ENCODE results near the gene DENND4C.
"Not testable (repeated sequence)": the region's sequence is repeated elsewhere in the genome, so short reads cannot be mapped to it uniquely, and the experiment has no call there.

Gene DENND4C

DNA sequence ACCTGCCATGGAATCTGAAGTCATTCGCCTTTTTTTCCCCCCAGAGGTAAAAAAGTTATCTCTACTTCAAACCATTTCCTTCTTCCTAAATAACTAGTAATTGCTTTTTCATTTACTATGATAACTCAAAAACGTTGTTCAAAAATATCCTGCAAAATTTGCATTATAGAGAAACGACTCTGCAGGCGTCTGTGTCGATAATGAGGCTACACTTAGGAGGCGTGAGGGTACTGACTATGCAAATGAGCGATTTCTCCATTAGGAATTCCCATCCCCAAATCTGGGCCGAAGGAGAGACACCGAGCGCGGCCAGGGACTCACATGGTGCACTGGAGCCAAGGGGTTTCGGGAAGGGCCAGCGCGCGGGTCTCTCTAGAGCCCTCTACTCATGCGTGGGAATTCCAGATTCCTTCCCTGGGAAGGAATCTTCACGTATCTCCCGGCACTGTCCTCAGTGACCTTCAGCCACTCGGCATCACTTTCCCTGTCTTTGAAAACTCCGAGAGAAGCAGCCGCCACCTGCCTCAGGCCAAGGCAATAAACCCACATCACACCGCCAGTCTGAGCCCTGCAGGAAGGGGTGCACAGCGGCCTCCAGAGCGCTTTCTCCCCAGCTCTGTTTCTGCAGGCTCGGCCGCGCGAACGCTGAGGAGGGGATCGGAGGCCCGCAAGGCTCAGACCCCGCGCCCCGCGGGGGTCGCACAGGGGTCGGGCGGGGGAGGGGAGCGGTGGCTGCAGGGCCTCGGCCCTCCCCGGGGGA is 718 bp upstream of the DENND4C start:
- DNase-seq: no peak

GRCh38 chr9:19231126-19231903 is 822 bp downstream of the DENND4C start:
- DNase-seq: no peak

DNA sequence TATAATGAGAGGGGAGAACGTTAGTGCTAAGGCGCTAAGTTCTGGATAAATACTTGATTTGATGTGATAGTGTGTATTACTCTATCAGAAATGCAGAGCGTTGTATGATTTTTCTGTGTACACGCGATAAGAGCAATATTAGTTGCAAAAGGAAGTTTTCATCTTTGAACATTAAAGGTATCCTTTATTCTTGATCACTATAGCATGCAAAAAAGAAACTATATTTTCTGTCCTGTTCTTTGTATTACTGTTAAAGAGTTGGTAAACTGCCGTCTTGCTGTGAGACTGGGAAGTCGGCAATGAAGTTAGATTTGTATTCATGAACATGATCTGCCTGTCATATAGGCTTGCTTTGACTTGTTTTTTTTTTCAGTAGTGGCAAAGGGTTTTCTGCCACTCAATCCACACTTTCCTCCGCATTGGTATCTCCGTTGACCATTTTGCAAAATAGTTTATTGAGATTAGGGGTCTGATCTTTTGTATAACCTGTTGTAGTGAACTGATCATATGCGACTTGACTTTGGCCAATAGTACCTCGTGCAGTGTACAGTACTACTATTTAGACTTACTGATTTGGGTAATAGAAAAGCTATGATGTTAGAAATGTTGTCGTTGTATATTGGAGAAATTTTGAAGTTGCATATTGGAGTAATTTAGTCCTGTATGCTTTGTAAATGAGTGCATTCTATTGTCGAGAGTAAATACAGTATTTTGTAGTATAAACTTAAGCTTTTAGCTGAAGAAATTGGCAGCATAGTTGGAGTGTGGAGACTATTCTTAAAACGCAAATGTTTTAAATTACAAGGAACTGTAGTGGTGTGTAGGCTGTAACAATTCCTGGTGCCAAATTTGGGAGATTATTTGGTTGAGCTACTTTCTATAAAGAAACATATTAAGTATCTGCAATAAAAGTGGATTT is 1.7 kb downstream of the DENND4C start:
- no peak for DNase-seq

DNA sequence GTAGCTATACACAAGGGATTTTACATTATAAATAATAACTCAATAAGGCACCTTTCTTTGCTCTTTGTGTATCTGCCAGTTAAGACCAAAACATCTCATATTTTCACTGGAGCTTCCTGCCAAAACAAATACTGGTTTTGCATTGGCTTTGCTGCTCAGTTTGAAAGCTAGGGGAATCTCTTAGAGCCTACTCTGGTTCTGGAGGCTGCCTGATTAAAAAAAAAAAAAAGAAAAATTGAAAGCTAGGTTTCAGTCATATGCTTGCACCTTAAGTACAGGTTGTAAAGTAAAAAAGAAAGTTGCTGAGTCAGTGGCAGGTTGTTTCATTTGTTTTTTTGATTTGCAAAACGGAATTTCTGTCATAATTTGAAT is 2.3 kb downstream of the DENND4C start:
- DNase-seq: no peak

DNA sequence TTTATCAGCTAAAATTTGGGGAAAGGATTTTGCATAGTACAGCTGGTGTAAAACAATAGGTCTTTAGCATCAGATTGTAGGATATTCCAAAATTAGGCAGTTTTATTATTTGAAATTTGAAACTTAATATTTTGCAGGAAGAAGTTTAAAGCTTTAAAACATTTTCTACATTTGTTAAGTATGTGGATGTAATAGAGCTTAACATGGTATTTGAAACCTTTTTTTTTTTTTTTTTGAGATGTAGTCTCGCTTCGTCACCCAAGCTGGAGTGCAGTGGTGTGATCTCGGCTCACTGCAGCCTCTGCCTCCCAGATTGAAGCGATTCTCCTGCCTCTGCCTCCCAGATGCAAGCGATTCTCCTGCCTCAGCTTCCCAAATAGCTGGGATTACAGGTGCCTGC is 2.9 kb downstream of the DENND4C start:
- DNase-seq: no peak

- no peak for DNase-seq
Observed at GRCh38 chr9:19239955-19240354, 9.5 kb downstream of the DENND4C start.

DNA sequence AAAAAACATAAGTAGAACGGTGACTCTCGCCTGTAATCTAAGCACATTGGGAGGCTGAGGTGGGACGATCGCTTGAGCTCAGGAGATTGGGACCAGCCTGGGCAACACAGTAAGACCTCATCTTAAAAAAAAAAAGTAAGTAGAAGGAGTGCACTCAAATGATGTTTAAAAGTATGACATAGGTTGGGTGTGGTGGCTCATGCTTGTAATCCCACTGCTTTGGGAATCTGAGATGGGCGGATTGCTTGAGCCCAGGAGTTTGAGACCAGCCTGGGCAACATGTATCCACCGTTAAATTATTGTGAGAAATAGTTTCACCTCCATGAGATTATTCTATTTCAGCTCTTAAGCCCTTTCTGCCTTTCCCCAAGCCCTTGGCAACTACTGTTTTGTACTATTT is 11.2 kb downstream of the DENND4C start:
- no peak for DNase-seq

DNA sequence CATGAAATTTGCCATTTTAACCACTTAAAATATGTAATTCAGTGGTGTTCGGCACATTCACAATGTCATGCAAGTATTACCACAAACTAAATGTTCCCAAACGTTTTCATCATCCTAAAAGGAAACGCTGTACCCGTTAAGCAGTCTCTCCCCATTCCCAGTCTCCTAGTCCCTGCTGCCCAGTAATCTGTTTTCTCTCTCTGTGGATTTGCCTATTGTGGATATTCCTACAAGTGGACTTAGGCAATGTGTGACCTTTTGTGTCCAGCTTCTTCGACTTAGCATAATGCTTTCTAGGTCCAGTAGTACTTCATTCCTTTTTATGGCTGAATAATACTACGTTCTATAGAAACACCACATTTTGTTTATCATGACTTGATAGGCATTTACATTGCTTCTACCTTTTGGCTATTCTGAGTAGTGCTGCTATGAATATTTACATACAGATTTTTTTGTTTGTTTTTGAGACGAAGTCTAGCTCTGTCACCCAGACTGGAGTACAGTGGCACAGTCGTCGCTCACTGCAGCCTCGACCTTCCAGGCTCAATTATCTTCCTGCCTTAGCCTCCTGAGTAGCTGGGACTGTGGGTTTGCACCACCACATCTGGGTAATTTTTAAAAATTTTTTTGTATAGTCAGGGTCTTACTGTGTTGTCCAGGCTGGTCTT is 13.0 kb downstream of the DENND4C start:
- no peak for DNase-seq

- no peak for DNase-seq
Observed at GRCh38 chr9:19246891-19247290, 16.4 kb downstream of the DENND4C start.

- no peak for DNase-seq
Observed at GRCh38 chr9:19247420-19247819, 16.9 kb downstream of the DENND4C start.

GRCh38 chr9:19250346-19250745 is 19.9 kb downstream of the DENND4C start:
- DNase-seq: not testable (repeated sequence)

GRCh38 chr9:19251203-19251602 is 20.7 kb downstream of the DENND4C start:
- DNase-seq: not testable (repeated sequence)

- not testable (repeated sequence) for DNase-seq
Observed at GRCh38 chr9:19251622-19252021, 21.1 kb downstream of the DENND4C start.

DNA sequence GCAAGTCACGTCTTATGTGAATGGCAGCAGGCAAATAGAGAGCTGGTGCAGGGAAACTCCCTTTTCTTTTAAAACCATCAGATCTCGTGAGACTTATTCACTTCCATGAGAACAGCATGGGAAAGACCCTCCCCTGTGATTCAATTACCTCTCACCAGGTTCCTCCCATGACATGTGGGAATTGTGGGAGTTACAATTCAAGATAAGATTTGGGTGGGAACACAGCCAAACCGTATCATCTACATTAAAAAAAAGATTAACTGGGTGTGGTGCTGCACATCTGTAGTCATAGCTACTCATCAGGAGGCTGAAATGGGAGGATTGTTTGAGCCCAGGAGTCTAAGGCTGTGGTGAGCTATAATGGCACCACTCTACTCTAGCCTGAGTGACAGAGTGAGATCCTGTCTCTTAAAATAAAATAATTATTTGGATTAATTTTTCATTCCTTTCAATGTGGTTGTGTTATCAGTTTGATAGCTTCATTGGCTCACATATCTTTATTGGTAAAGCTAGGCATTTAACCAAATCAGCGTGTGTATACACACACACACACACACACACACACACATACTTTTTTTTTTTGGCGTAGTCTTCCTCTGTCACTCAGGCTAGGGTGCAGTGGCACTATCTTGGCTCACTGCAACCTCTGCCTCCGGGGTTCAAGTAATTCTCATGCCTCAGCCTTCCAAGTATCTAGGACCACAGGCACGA is 21.8 kb downstream of the DENND4C start:
- no peak for DNase-seq

DNA sequence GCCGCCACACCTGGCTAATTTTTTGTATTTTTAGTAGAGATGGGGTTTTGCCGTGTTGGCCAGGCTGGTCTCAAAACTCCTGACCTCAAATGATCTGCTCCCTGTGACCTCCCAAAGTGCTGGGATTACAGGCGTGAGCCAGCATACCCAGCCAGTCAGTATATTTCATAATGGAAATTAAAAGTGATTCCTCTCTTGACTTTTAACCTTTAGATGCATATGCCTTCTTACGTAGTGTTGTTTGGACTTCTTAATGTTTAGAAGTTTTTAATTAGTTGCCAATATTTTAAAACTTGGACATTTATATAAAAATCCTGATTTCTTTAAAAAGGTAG is 22.4 kb downstream of the DENND4C start:
- no peak for DNase-seq

DNA sequence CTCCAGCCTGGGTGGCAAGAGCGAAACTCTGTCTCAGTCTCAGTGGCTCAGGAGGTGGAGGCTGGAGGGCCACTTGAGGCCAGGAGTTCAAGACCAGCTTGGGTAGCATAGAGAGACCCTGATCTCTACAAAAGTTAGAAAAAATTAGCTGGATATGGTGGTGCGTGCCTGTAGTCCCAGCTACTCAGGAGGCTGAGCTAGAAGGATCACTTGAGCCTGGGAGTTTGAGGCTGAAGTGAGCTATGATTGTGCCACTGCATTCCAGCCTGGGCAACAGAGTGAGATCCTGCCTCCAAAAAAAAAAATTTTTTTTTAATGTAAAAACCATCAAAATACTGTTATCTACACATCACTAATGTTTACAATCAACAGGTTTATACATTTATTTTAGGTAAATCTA is 24.6 kb downstream of the DENND4C start:
- no peak for DNase-seq

GRCh38 chr9:19255821-19256220 is 25.3 kb downstream of the DENND4C start:
- DNase-seq: no peak

DNA sequence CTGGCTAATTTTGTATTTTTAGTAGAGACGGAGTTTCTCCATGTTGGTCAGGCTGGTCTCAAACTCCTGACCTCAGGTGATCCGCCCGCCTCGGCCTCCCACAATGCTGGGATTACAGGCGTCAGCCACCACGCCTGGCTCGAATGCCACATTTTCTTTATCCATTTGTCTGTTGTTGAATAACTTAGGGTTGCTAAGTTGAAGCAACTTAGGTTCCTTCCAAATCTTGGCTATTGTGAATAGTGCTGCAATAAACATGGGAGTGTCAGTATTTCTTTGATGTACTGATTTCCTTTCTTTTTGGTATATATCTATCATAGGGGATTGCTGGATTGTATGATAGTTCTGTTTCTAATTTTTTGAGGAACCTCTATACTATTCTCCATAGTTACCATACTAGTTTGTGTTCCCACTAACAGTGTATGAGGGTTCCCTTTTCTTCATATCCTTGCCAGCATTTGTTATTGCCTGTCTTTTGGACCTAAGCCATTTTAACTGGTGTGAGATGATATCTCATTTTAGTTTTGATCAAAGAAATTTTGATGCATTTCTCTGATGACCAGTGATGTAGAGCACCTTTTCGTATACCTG is 29.3 kb downstream of the DENND4C start:
- not testable (repeated sequence) for DNase-seq

- not testable (repeated sequence) for DNase-seq
Observed at GRCh38 chr9:19265602-19266001, 35.1 kb downstream of the DENND4C start.

- not testable (repeated sequence) for DNase-seq
Observed at GRCh38 chr9:19266778-19267384, 36.4 kb downstream of the DENND4C start.

DNA sequence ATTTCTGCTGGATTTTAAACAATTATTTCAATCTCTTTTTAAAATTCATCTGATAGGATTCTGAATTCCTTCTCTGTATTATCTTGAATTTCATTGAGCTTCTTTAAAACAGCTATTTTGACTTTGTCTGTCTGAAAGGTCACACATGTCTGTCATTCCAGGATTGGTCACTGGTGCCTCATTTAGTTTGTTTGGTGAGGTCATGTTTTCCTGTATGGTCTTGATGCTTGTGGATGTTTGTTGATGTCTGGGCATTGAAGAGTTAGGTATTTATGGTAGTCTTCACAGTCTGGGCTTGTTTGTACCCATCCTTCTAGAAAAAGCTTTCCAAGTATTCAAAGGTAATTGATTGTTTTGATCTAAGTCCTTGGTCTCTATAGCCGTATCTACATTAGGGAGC is 39.1 kb downstream of the DENND4C start:
- no peak for DNase-seq

Measured in activated naive CD4-positive, alpha-beta T cell treated with Interleukin-2 at 50 U/mL for 16 hours (primary cell).